GM12878 (cell line): ENCODE results near the gene ZKSCAN7. TPM values are rescaled to one million over a fixed set of nuclear protein-coding genes. Genes with fewer than 3 reads are reported as not detected.

Source experiments
- ATAC-seq: fragments of 200-7000 bp; cut with Tn5 transposase; 3 replicates; pipeline ENCODE4 v1.9.1; 2020; ENCODE audit warnings: mild to moderate bottlenecking, moderate library complexity
- BruUV-seq: library from RNA; stranded (reverse); fragments of 400-500 nt; replicated peaks from 2 replicates; lab custom pipeline; 2021; lab: Mats Ljungman, UMichigan
- CTCF ChIA-PET: fragments of 300-600 bp; sonication (Branson Sonifier 250); formaldehyde crosslinking; extraction: SDS; loops from one replicate; lab custom pipeline; 2021; ENCODE audit warnings: inconsistent platforms; lab: Yijun Ruan, JAX
- POLR2A ChIA-PET: fragments of 350-600 bp; formaldehyde crosslinking; extraction: SDS; loops from one replicate; lab custom pipeline; 2021; ENCODE audit warnings: inconsistent platforms; lab: Charles Lee
- RAD21 ChIA-PET: fragments of 300-600 bp; sonication (Branson Sonifier 250); formaldehyde crosslinking; loops from one replicate; lab custom pipeline; 2023; ENCODE audit warnings: antibody characterized with exemption; ENCODE audit not compliant: unreplicated experiment; lab: Charles Lee
- SMC1A ChIA-PET: fragments of 300-600 bp; sonication (Branson Sonifier 250); formaldehyde crosslinking; loops from one replicate; lab custom pipeline; 2023; ENCODE audit not compliant: unreplicated experiment, uncharacterized antibody; lab: Charles Lee
- DNase-seq: peaks from one replicate; pipeline ENCODE4 v3.0.0-alpha.2; 2011; ENCODE audit warnings: low read depth, low spot score
- FAIRE-seq: peaks from 3 replicates; lab custom pipeline; 2011; peaks lifted over from hg19 to GRCh38; lab: Jason Lieb, UNC
- H2AFZ ChIP-seq: 2 replicates; pipeline ENCODE4 v1.6.0; 2011; ENCODE audit warnings: low read depth, low read length, control low read depth; ENCODE audit not compliant: control insufficient read depth
- H3K27ac ChIP-seq: 2 replicates; pipeline ENCODE4 v1.5.1; 2011; ENCODE audit warnings: control low read depth; ENCODE audit not compliant: control insufficient read depth, insufficient read depth
- H3K27me3 ChIP-seq, 2 experiments: replicated peaks in 1 of 2; 2 replicates each; pipeline versions ENCODE4 v1.6.0 to v1.6.1; 2011; ENCODE audit warnings: low read length in 1 of 2; ENCODE audit not compliant: control insufficient read depth in 2 of 2, insufficient read depth in 2 of 2
- H3K36me3 ChIP-seq, 2 experiments: 2 replicates each; pipeline ENCODE4 v1.5.1; 2011; ENCODE audit warnings: low read length in 1 of 2; ENCODE audit not compliant: control insufficient read depth in 2 of 2, insufficient read depth in 2 of 2
- H3K4me1 ChIP-seq: 2 replicates; pipeline ENCODE4 v1.6.1; 2011; ENCODE audit warnings: mild to moderate bottlenecking, low read length, moderate library complexity, mixed read lengths; ENCODE audit not compliant: control insufficient read depth, insufficient read depth
- H3K4me2 ChIP-seq: 2 replicates; pipeline ENCODE4 v1.6.0; 2011; ENCODE audit warnings: control low read depth; ENCODE audit not compliant: control insufficient read depth, insufficient read depth
- H3K4me3 ChIP-seq: fragments of 200-600 bp; sonication (generic); 2 replicates; pipeline ENCODE4 v1.5.1; 2016
- H3K79me2 ChIP-seq: 2 replicates; pipeline ENCODE4 v1.6.0; 2011; ENCODE audit warnings: low read length; ENCODE audit not compliant: control insufficient read depth, insufficient read depth
- H3K9ac ChIP-seq: 2 replicates; pipeline ENCODE4 v1.8.0; 2011; ENCODE audit warnings: low read length, control low read depth, mixed read lengths; ENCODE audit not compliant: control insufficient read depth, insufficient read depth
- H3K9me3 ChIP-seq: replicated peaks from 3 replicates; pipeline ENCODE4 v1.5.1; 2011; ENCODE audit warnings: mild to moderate bottlenecking, low read length; ENCODE audit not compliant: control insufficient read depth, insufficient read depth
- H4K20me1 ChIP-seq: 2 replicates; pipeline ENCODE4 v1.6.0; 2011; ENCODE audit not compliant: control insufficient read depth, insufficient read depth
- CREB1 ChIP-seq: IDR thresholded peaks from 2 replicates; pipeline ENCODE4 v1.6.1; 2012; ENCODE audit warnings: low read depth, mild to moderate bottlenecking, inconsistent platforms
- ETV6 ChIP-seq, 2 experiments: fragments of 450-650 bp in 1 of 2; IDR thresholded peaks in 1 of 2; conservative IDR thresholded peaks in 1 of 2; 2 replicates each; pipeline ENCODE4 v1.6.1; 2014; ENCODE audit warnings: antibody characterized with exemption in 1 of 2, borderline replicate concordance in 1 of 2, low read depth in 1 of 2, mild to moderate bottlenecking in 1 of 2, moderate library complexity in 1 of 2
- NFXL1 ChIP-seq: fragments of 450-650 bp; IDR thresholded peaks from 2 replicates; pipeline ENCODE4 v1.6.1; 2017; ENCODE audit warnings: antibody characterized with exemption, mild to moderate bottlenecking, borderline replicate concordance
- PML ChIP-seq: IDR thresholded peaks from 2 replicates; pipeline ENCODE4 v1.6.1; 2012; ENCODE audit warnings: low read length, inconsistent platforms
- RUNX3 ChIP-seq: IDR thresholded peaks from 2 replicates; pipeline ENCODE4 v1.6.1; 2012; ENCODE audit warnings: low read length, inconsistent platforms
- ZSCAN29 ChIP-seq: fragments of 450-650 bp; IDR thresholded peaks from 2 replicates; pipeline ENCODE4 v1.6.1; 2017; ENCODE audit warnings: mild to moderate bottlenecking, moderate library complexity
- WGBS: methylation state at CpG from one replicate; pipeline ENCODE4 v1.1.6; 2016; ENCODE audit warnings: low lambda C conversion rate; ENCODE audit not compliant: insufficient replicate concordance, insufficient coverage; ENCODE audit errors: missing lambda C conversion rate; 5-methylcytosine and 5-hydroxymethylcytosine counted together
- in situ Hi-C: fragments of 300-500 bp; cut with MboI; formaldehyde crosslinking; loops from 9 replicates; pipeline ENCODE4 v1.14.3; 2018; ENCODE audit warnings: mixed read lengths
- intact Hi-C: fragments of 100-400 bp; cut with micrococcal nuclease; formaldehyde crosslinking; loops from one replicate; pipeline ENCODE4 v1.14.2; 2022; ENCODE audit not compliant: unreplicated experiment
- polyA plus RNA-seq, 11 experiments: library from polyadenylated mRNA; depleted of rRNA in 4 of 11; unstranded in 6 of 11; stranded (reverse) in 5 of 11; fragments of >200 nt; fragmentation: Nextera tagmentation in 4 of 11; fragmentation: Illumina TruSeq in 1 of 11; extraction: Ambion mirVana in 4 of 11; extraction: Trizol in 1 of 11; gene quantifications; 1 replicate in 1 of 11; 2 replicates in 10 of 11; pipeline versions ENCODE4 v1.2.1 to v1.2.3, GENCODE V29; 2011 to 2016; ENCODE audit warnings: inconsistent platforms in 2 of 11, missing spikeins in 2 of 11, low read depth in 1 of 11
- total RNA-seq, 4 experiments: library from RNA; depleted of rRNA in 3 of 4; stranded (reverse); fragments of >200 nt in 3 of 4; fragmentation: Illumina TruSeq in 1 of 4; extraction: Trizol in 1 of 4; gene quantifications; 2 replicates each; pipeline versions ENCODE4 v1.2.1 to v1.2.3, GENCODE V29; 2013 to 2021
- TF ChIP-seq, protein P1 (sequence below): fragments of 450-650 bp; IDR thresholded peaks from 2 replicates; pipeline ENCODE4 v1.6.1; 2016; ENCODE audit warnings: mild to moderate bottlenecking

The ZKSCAN7 gene
- total and polyA plus RNA-seq, 10 of the 15 experiments (the other 5 are each of a cell fraction or from before 2014, with no cell fraction given): 0.77 to 6.0 (median 3.5) TPM

DNA sequence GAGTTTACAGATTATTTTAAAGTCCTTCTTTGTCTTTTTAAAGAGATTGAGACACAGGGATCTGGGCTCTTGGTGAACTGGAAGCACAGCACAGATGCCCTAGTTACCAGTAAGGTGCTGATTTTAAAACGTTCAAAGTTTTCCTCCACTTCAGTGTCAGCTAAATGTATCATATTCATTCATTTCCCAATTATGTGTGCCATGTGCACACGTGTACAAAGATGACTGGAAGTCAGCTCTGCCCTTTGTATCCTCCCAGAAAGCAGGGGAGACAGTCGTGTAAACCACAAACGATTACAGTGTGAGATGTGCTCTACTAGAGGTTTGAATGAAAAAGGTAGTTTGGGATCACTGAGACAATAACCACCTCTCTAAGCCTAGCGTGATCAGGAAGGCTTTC lies 730 bp downstream of the ZKSCAN7 start:
- BruUV-seq: no TSS peak
- ChIA-PET RAD21 (no interaction called here), CTCF (interaction anchor here (1.0 kb wide), 1 partner anchor 23 kb away, joined by 3 read pairs; no protein-coding TSS in a partner anchor)
- intact Hi-C loops: no loop called here
- Histone ChIP-seq H3K4me3 (peak overlapping the region; percentile 67), H2AFZ (peak overlapping the region; percentile 97), H4K20me1 (no peaks in the 10 kb centered on the region), H3K79me2 (peaks cover 2% of the 10 kb centered on the region), H3K4me1 (no peaks in the 10 kb centered on the region; the same call in 1 of the 2 replicates), H3K9me3 (no peaks in the 10 kb centered on the region; the same call in 1 of the 3 replicates), H3K27ac (peak overlapping the region; percentile 62; the same call in 1 of the 2 replicates), H3K9ac (peak overlapping the region; percentile 84)
- no peak for FAIRE-seq
- in situ Hi-C loops: no loop called here
- ATAC-seq: no peak; the same call in 1 of the 3 replicates
- TF ChIP-seq RUNX3 (peak; percentile 41), ZSCAN29 (no peak), NFXL1 (no peak), PML (no peak), ETV6 (conservative IDR thresholded peaks at IDR 0.05 in 1 of 2, IDR thresholded peaks at IDR 0.05 in 1 of 2; ENCODE audit: borderline replicate concordance in 1 of 2, low read depth in 1 of 2) (no peak), CREB1 (no peak)
- TF ChIP-seq, protein P1, sequence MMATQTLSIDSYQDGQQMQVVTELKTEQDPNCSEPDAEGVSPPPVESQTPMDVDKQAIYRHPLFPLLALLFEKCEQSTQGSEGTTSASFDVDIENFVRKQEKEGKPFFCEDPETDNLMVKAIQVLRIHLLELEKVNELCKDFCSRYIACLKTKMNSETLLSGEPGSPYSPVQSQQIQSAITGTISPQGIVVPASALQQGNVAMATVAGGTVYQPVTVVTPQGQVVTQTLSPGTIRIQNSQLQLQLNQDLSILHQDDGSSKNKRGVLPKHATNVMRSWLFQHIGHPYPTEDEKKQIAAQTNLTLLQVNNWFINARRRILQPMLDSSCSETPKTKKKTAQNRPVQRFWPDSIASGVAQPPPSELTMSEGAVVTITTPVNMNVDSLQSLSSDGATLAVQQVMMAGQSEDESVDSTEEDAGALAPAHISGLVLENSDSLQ: no peak
- TF ChIP-seq, all 136 proteins: peak for 1
- no peak for DNase-seq
- no peaks in the 10 kb centered on the region for H3K27me3 ChIP-seq
- peaks cover 0 to 5% of the 10 kb centered on the region in 2 experiments; a peak in 2 of 4 replicates for H3K36me3 ChIP-seq
- WGBS: 2% methylated on average over 5 of the region's 5 CpGs
- ChIA-PET SMC1A (no interaction called here), POLR2A (interaction anchor here (0.7 kb wide), 1 partner anchor 78 kb away, joined by 3 read pairs; no protein-coding TSS in a partner anchor)
- H3K4me2 ChIP-seq: peak overlapping the region; percentile 98
